Peyer's patch (tissue), 4 donors: Measurements from ENCODE around the gene HIBCH. TPM values are rescaled to one million over a fixed set of nuclear protein-coding genes. Genes with fewer than 3 reads are reported as not detected.

ENCODE experiments used
- DNase-seq, 3 donors: peaks; one replicate each; pipeline ENCODE4 v3.0.0-alpha.2; 2017 to 2019
- H3K27ac ChIP-seq, 4 donors: fragments of 200-600 bp; sonication (generic); one replicate each; pipeline ENCODE4 v1.5.1; 2016 to 2019
- H3K27me3 ChIP-seq, 2 donors: fragments of 200-600 bp; sonication (generic); one replicate each; pipeline ENCODE4 v1.5.1; 2019
- H3K36me3 ChIP-seq, 3 donors: fragments of 200-600 bp; sonication (generic); one replicate each; pipeline ENCODE4 v1.5.1; 2016 to 2019
- H3K4me1 ChIP-seq, 4 donors: fragments of 200-600 bp; sonication (generic); one replicate each; pipeline ENCODE4 v1.5.1; 2016 to 2019
- H3K4me3 ChIP-seq, 4 donors: fragments of 200-600 bp; sonication (generic); 1 replicate in 3 of 4; 2 replicates in 1 of 4; pipeline ENCODE4 v1.5.1; 2016 to 2019; ENCODE audit warnings: mild to moderate bottlenecking in 1 of 4
- H3K9me3 ChIP-seq, 4 donors: fragments of 200-600 bp; sonication (generic); one replicate each; pipeline ENCODE4 v1.5.1; 2016 to 2019; ENCODE audit warnings: mild to moderate bottlenecking in 1 of 4
- CTCF ChIP-seq, 6 experiments: fragments of 450-650 bp in 4 of 6; fragments of 200-600 bp in 2 of 6; sonication (generic) in 1 of 6; IDR thresholded peaks; one replicate each; pipeline ENCODE4 v1.5.1; 2017 to 2019; ENCODE audit warnings: antibody characterized with exemption in 6 of 6, mild to moderate bottlenecking in 3 of 6, moderate library complexity in 1 of 6
- POLR2A ChIP-seq, 2 donors: fragments of 450-650 bp; IDR thresholded peaks; one replicate each; pipeline ENCODE4 v1.5.1; 2017; ENCODE audit warnings: antibody characterized with exemption in 2 of 2, mild to moderate bottlenecking in 2 of 2, moderate library complexity in 2 of 2
- total RNA-seq, 4 donors: library from RNA; depleted of rRNA; stranded (reverse); fragments of >200 nt; gene quantifications; one replicate each; pipeline ENCODE4 v1.1.0, GENCODE V29; 2016

The HIBCH gene
- total RNA-seq, 4 donors from 2014 or later, result 20.0 to 38.8 (median 27.4) TPM

- no peaks in the 10 kb centered on the region for H3K36me3 ChIP-seq
- H3K27me3 ChIP-seq, result no peaks in the 10 kb centered on the region
- H3K27ac ChIP-seq, result no peak overlapping the region
- TF ChIP-seq POLR2A (IDR thresholded peaks at IDR 0.05) (no peak), CTCF (IDR thresholded peaks at IDR 0.05) (no peak)
- H3K4me3 ChIP-seq, result no peak overlapping the region
- peaks cover 0 to 7% (median 0%) of the 10 kb centered on the region in 4 donors for H3K4me1 ChIP-seq
- no peak for DNase-seq
- H3K9me3 ChIP-seq, result no peaks in the 10 kb centered on the region
Observed at GRCh38 chr2:190177249-190178040, 142.2 kb downstream of the HIBCH start.

GRCh38 chr2:190173392-190173791 is 146.2 kb downstream of the HIBCH start:
- DNase-seq, result no peak
- H3K9me3 ChIP-seq, result no peaks in the 10 kb centered on the region
- peaks cover 0 to 8% (median 0%) of the 10 kb centered on the region in 4 donors for H3K4me1 ChIP-seq
- no peaks in the 10 kb centered on the region for H3K36me3 ChIP-seq
- no peak overlapping the region for H3K4me3 ChIP-seq
- no peak for TF ChIP-seq POLR2A (IDR thresholded peaks at IDR 0.05)
- TF ChIP-seq CTCF (IDR thresholded peaks at IDR 0.05), result no peak
- no peaks in the 10 kb centered on the region for H3K27me3 ChIP-seq
- no peak overlapping the region for H3K27ac ChIP-seq

GRCh38 chr2:190170673-190171072 is 149.0 kb downstream of the HIBCH start:
- no peaks in the 10 kb centered on the region for H3K9me3 ChIP-seq
- H3K4me3 ChIP-seq, result no peak overlapping the region
- H3K4me1 ChIP-seq, result peaks cover 0 to 8% (median 0%) of the 10 kb centered on the region in 4 donors
- no peak for TF ChIP-seq CTCF (IDR thresholded peaks at IDR 0.05)
- TF ChIP-seq POLR2A (IDR thresholded peaks at IDR 0.05), result no peak
- no peaks in the 10 kb centered on the region for H3K36me3 ChIP-seq
- no peaks in the 10 kb centered on the region for H3K27me3 ChIP-seq
- peak overlapping the region in 1 of 4 donors; percentile 19 for H3K27ac ChIP-seq
- no peak for DNase-seq

- H3K4me3 ChIP-seq, result no peak overlapping the region
- H3K27me3 ChIP-seq, result no peaks in the 10 kb centered on the region
- DNase-seq, result no peak
- no peaks in the 10 kb centered on the region for H3K36me3 ChIP-seq
- H3K9me3 ChIP-seq, result no peaks in the 10 kb centered on the region
- no peak overlapping the region for H3K27ac ChIP-seq
- H3K4me1 ChIP-seq, result peaks cover 0 to 8% (median 0%) of the 10 kb centered on the region in 4 donors
- TF ChIP-seq POLR2A (IDR thresholded peaks at IDR 0.05), result no peak
- TF ChIP-seq CTCF (IDR thresholded peaks at IDR 0.05), result no peak
Observed at GRCh38 chr2:190169221-190170072, 150.2 kb downstream of the HIBCH start.

- no peaks in the 10 kb centered on the region for H3K27me3 ChIP-seq
- H3K36me3 ChIP-seq, result no peaks in the 10 kb centered on the region
- no peak for DNase-seq
- H3K4me3 ChIP-seq, result no peak overlapping the region
- H3K9me3 ChIP-seq, result no peaks in the 10 kb centered on the region
- TF ChIP-seq CTCF (IDR thresholded peaks at IDR 0.05) (no peak), POLR2A (IDR thresholded peaks at IDR 0.05) (no peak)
- H3K27ac ChIP-seq, result no peak overlapping the region
- H3K4me1 ChIP-seq, result peaks cover 0 to 8% (median 0%) of the 10 kb centered on the region in 4 donors
Observed at GRCh38 chr2:190167702-190168101, 151.9 kb downstream of the HIBCH start.
